Astrocyte of the spinal cord (primary cell): ENCODE measurements around the gene AQP9.
"Not testable (repeated sequence)": the region's sequence is repeated elsewhere in the genome, so short reads cannot be mapped to it uniquely, and the experiment has no call there.

ENCODE experiments used
- DNase-seq: peaks from one replicate; pipeline ENCODE4 v3.0.0; 2011; ENCODE audit warnings: low read depth, low spot score
- H3K4me3 ChIP-seq: 2 replicates; pipeline ENCODE4 v1.5.1; 2011; ENCODE audit warnings: low read depth, mild to moderate bottlenecking, low read length, moderate library complexity
- CTCF ChIP-seq: IDR thresholded peaks from 2 replicates; pipeline ENCODE4 v1.5.1; 2012; ENCODE audit warnings: low read depth, mild to moderate bottlenecking, low read length, inconsistent platforms
- in situ Hi-C: cut with HindIII; loops from 2 replicates; pipeline ENCODE4 v1.10.0; 2017; ENCODE audit warnings: low sequenced_read_pairs

Gene AQP9

DNA sequence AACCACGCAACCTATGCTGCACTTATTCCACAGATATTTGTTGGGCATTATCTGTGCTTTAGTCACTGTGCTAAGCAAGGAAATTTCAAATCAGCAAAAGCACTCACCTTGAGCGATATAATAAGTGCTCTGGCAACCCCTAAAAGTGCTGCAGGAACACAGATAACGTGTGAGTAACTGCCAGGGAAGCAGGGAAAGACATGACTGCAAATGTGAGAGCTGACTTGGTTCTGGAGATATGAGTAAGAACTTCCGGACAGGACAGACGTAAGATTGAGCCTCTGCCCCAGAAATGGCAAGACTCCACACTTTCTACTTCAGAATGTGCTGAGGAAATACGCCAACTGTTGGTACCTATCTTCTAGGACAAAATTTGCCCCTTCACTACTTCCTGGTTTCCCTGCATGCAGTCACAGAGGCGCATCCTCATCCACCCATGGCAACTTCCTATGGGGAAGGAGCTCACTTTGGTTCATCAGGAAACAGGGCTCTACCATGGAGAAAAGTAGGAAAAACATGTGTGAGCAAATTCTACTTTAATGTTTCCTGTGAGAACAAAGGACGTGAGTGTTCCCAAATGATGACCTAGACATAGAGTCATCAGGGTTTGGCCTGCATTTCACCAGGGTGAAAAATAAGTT is 41.7 kb downstream of the AQP9 start:
- H3K4me3 ChIP-seq: no peak overlapping the region
- peak; percentile 22 for DNase-seq
- TF ChIP-seq CTCF: no peak
- in situ Hi-C loops: no loop called here

GRCh38 chr15:58182460-58183163 is 44.4 kb downstream of the AQP9 start:
- no peak overlapping the region for H3K4me3 ChIP-seq
- TF ChIP-seq CTCF: peak; percentile 94
- peak; percentile 31 for DNase-seq
- in situ Hi-C loops: no loop called here

DNA sequence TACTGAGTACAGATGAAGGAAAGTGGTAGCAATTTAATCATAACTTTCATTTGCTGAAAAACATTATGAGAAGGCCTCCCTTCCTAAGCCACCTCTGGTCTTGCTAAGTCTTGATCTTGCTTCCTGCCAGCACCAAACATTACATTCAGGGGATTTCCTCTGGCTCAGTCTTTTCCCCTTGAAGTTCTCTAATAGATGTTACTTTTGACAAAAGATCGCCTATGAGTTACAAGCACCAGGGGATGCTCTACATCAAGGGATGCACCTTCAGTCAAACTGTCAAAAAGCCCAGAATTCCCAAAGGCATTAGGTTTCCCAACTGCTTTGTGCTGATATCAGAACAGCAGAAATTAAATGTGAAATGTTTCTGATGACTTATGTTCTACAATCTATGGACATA is 47.3 kb downstream of the AQP9 start:
- DNase-seq: no peak
- TF ChIP-seq CTCF: peak; percentile 10
- in situ Hi-C loops: no loop called here
- H3K4me3 ChIP-seq: no peak overlapping the region

DNA sequence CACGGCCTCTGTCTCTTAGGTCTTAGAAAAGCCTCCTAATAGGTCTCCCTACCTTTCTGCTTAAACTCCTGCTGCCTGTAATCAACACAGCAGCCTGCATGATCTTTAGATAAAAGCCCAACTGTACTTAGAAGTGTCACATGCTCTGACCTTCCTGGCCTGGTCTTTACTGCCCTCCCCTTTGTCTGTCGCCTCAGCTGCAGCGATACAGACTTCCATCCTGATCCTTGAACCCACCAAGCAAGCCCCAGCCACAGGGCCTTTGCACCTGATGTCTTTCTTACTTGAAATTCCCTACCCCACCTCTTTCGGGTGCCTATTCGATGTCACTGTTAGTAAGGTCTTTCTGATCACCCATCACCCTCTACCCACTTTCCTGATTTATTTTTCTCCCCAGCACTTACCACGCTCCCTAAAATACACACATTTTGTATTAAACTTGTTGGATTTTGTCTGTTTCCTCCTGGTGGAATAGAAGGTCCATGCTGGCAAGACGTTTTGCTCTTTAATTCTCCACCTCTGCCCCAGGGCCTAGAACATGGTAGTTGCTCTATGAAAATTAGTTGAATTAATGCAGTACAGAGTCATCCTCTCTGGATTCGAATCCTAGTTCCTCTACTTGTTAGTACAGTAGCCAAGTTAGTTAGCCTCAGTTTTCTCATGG is 51.1 kb downstream of the AQP9 start:
- TF ChIP-seq CTCF: no peak
- H3K4me3 ChIP-seq: no peak overlapping the region
- DNase-seq: no peak
- in situ Hi-C loops: no loop called here

GRCh38 chr15:58190419-58190818 is 52.2 kb downstream of the AQP9 start:
- DNase-seq: no peak
- no peak for TF ChIP-seq CTCF
- in situ Hi-C loops: no loop called here
- H3K4me3 ChIP-seq: no peak overlapping the region

DNA sequence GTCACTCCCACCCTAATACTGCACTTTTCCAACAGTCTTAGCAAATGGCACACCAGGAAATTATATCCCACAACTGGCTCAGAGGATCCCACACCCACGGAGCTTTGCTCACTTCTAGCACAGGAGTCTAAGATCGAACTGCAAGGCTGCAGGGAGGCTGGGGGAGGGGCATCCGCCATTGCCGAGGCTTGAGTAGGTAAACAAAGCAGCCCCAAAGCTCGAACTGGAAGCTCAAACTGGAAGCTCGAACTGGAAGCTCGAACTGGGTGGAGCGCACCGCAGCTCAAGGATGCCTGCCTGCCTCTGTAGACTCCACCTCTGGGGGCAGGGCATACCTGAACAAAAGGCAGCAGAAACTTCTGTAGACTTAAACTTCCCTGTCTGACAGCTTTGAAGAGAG is 55.5 kb downstream of the AQP9 start:
- DNase-seq, in situ Hi-C loops, H3K4me3 ChIP-seq: not testable (repeated sequence)

DNA sequence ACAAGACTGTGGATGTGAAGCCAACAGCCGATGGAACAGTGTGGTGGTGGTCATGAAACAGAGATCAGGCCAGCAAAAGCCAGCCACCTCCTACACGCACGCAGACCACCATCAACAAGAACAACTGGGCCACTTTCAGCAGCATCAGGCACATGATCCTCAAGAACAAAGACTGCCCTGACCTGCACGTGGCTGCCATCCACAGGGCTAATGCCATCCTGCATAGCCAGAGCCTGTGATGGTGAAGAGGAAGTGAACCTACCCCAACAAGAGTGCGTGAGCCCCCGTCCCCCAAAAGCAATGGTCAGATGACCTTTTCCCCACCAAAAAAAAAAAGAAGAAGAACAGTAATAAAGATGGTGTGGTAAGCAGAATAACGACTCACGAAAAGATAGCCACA is 62.6 kb downstream of the AQP9 start:
- TF ChIP-seq CTCF: no peak
- H3K4me3 ChIP-seq: no peak overlapping the region
- in situ Hi-C loops: no loop called here
- no peak for DNase-seq
